HUDEP-2 (cell line): ENCODE results near the gene RHBDL3.
"Not testable (repeated sequence)": the region's sequence is repeated elsewhere in the genome, so short reads cannot be mapped to it uniquely, and the experiment has no call there.

ENCODE experiments used
- DNase-seq, 76 experiments: peaks; one replicate each; lab custom pipeline; 2025; ENCODE audit not compliant: unreplicated experiment in 76 of 76; lab: John Stamatoyannopoulos, UW

The RHBDL3 gene

GRCh38 chr17:32319548-32319905 is 53.9 kb downstream of the RHBDL3 start:
- DNase-seq: peak in 67 of 76 experiments; percentile 14 to 83 (median 58)

- DNase-seq: not testable (repeated sequence)
Observed at GRCh38 chr17:32320080-32320479, 54.4 kb downstream of the RHBDL3 start.

DNA sequence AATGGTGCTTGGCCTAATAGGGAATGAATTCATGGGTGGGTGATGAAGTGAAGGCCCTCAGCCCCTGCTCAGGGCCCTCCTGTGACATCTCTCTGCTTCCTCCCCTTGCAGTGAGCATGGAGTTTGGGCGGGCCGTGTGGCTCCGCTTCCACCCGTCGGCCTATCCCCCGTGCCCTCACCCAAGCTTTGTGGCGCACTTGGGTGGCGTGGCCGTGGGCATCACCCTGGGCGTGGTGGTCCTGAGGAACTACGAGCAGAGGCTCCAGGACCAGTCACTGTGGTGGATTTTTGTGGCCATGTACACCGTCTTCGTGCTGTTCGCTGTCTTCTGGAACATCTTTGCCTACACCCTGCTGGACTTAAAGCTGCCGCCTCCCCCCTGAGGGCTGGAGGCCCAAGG is 55.2 kb downstream of the RHBDL3 start:
- no peak for DNase-seq

DNA sequence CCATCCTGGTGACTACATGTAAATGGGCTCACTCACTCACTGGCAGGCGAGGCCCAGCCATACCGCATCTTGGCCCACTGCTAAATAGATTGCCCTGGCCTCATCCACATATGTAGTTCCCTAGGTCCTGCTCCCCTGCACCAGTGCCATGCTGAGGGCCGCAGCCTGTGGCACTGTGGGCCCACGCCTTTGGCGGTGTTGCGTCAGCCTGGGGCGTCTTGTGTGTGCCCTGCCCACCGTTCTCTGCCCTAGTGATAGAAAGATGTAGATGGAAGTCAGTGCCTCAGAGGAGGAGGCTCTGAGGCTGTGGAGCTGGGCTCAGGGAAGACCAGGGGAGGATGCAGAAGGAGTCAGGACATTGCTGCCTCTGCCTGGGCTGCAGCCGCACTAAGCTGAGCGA is 57.4 kb downstream of the RHBDL3 start:
- no peak for DNase-seq

DNA sequence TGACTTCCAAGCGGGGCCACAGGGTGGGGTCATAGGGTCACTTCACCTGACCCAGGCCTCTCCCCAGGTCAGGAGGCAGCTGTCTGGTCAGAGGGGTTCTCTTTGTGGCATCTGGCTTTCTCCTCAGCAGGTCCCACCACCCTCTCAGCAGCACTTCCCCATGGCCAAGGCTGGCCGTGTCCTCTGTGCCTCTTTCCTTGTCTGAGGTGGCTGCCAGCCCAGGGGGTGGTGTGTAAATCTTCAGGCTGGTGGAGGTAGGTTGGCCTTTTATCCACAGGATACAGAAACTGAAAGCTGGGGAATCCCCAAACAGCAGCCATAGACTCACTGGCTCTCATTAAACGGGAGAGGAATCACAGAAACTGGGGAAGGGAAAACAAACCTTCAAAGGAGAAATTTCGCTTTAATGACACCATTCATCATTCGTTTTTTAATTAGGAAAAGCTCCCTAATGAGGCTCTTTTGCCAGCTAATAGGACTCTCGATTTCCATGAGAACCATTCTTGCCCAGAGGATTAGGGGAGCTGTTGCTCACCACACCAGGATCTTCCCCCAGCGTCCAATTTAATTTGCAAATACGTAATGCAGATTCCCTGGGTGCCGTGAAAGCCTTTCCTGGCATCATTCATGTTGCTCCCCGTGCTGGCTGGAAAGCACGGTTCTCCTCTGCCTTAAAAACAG is 58.3 kb downstream of the RHBDL3 start:
- no peak for DNase-seq

DNA sequence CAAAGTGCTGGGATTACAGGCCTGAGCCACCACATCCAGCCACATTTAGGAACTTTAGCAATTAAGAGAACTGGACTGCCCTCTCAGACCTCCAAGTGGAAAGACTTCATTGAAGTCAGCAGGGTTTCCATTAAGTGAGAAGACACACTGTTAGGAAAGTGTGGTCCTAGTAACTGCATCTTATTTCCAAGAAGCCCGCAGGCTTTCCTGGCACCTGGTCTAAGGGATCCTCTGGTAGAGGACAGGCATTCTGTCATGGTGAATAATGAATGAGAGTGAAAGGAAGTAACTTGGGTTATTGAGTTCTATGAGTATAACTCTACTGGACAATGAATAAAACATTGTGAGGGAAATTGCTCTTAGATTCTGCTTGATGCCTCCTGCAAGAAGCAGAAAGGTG is 62.3 kb downstream of the RHBDL3 start:
- DNase-seq: no peak

DNA sequence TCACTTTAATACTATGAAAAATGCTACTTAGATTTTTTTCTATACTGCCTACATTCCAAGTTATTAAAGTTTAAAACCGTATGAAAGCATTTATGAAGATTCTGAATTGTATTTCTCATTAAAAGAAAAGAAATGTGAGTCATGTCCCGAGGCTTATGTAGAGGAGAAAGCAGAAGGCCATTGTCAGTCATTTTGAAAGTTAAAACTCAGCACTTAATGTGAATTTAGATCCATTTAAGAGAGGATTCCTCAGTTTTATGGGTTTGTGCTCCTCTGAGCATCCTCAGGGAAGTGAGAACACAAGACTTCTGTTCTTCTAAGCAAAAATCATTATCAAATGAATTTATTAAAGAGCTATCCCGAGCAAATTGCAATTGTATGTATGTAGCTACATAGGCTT is 64.5 kb downstream of the RHBDL3 start:
- no peak for DNase-seq

DNA sequence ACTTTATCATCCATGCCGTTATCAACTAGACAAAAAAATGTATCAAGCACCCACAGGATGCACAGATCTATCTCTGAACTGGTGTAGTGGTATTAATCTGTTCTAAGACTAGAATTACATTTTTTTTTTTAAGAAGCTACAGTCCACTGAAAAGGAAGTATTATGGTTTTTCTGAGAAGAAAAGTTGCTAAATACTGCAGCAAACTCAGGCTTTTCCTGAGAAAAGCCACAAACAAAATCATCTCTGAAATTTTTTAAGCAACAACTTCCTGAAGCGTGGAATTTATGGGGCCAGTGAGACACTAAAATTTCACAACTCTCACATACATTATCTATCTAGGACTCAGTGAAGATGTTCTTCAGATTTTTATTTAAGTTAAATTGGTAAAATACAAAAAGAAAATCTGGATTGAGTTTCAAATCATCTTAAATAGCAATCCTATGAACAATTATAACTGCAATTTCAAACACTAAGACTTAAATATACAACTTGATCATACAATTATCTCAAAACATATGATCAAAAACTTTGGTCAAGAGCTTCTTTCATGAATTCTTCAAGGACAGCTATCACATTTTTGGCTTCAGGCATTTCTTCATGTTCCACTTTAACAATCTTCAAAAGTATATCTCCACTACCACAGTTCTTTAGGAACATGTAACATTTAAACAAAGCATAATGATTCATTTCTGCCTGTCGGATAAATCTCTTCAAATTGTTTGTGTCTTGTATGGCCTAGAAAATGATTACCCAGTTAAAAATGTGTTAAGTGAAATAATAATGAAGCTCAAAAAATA is 65.8 kb downstream of the RHBDL3 start:
- no peak for DNase-seq

GRCh38 chr17:32333187-32333586 is 67.6 kb downstream of the RHBDL3 start:
- DNase-seq: no peak

GRCh38 chr17:32335046-32335445 is 69.4 kb downstream of the RHBDL3 start:
- no peak for DNase-seq

GRCh38 chr17:32335687-32336086 is 70.1 kb downstream of the RHBDL3 start:
- no peak for DNase-seq

- DNase-seq: peak in 43 of 76 experiments; percentile 13 to 60 (median 35)
Observed at GRCh38 chr17:32341141-32341856, 75.7 kb downstream of the RHBDL3 start.

DNA sequence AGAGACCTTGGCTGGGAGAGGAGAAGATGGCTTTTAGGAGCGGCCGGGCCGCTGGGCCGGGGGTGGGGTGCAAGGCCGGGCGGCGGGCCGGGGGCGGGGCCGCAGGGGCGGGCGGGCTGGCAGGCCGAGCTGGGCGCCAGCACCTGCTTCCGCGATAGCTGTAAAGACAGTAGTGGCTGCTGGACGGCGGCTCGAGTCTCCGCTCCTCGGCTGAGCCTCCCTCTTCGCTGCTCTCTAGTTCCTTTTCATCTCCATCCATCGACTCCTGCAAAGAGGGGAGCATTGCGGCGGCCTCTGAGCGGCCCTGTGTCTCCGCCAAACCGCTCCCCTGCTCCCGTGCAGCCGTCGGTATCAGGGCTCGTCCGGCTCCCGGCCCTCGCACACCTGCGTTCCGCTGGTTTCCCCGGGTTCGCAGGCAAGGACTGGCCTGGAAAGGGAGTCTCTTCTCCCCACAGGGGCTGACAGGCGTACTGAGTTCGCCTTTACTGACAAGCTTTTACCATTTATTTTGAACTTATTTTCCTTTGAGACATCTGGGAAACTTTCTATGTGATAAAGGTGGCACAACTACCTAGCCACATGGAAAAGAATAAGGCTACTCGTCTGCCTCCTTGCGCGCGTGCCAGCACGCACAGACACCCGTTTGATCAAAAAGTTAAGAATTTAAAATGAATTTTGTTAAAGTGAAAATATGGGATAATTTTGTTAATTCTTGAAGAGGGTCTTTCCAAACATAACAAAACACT is 76.4 kb downstream of the RHBDL3 start, which contains the start of gene C17orf75:
Gene C17orf75 (minus strand): TSS at position 317 of the 746 bp plus-strand sequence. CDS start 34 bp downstream, at position 283.
- peak in 71 of 76 experiments; percentile 27 to 83 (median 68) for DNase-seq

DNA sequence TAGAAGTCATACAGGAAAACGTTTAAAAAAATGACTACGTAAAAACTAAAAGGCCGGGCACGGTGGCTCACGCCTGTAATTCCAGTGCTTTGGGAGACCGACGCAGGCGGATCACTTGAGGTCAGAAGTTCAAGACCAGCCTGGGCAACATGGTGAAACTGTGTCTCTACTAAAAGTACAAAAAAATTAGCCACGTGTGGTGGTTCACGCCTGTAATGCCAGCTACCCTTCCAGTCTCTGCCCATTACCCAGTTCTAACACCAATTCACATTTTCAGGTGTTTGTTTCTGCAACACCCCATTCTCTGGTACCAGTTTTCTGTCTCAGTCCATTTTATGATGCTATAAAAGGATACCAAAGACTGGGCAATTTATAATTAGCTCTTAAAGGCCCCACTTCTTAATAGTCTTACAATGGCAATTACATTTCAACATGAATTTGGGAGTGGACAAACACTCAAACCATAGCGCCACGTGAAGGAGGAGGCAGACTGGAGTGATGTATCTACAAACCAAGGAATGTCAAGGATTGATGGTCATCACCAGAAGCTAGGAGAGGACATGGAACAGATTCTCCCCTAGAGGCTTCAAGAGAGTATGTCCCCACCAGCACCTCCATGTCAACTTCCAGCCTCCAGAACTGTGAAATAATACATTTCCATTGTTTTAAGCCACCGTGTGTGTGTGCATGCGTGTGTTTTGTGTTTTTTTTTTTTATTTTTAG is 77.1 kb downstream of the RHBDL3 start:
- peak in 1 of 76 experiments; percentile 10 for DNase-seq

DNA sequence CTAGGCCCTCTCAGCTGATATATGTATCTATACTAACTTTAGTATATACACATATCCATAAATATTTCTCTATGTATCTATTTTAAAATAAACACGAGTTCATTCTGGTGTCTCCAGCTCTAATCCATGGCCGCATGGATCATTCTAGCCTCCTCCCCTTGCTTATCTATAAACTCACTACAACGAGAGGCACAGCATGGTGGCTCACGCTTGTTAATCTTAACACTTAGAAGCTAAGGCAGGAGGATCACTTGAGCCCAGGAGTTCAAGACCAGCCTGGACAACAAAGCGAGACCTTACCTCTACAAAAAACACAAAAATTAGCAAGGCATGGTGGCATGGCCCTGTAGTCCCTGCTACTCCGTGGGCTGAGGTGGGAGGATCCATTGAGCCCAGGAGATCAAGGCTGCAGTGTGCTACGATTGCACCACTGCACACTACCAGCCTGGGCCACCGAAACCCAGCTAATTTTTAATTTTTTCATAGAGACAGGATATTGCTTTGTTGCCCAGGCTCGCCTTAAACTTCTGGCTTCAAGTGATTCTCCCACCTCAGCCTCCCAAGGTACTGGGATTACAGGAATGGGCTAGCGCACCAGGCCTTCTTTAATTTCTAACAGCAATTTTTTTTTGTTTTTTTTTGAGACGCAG is 80.4 kb downstream of the RHBDL3 start:
- DNase-seq: peak in 11 of 76 experiments; percentile 5 to 29 (median 15)

GRCh38 chr17:32348483-32348800 is 82.8 kb downstream of the RHBDL3 start:
- DNase-seq: peak in 42 of 76 experiments; percentile 27 to 87 (median 58)

DNA sequence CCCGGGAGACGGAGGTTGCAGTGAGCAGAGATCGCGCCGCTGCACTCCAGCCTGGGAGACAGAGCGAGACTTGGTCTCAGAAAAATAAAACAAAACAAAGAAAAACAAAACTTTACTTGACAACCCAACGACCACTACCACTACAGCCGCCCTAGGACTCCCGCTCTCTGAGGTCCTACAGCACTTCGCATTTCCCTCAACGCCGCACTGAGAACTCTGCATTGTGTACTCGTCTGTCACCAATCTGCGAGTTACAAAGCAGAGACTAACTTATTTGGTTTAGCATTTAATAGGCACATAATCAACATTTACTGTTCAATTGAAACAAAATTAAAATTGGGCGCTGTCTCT is 83.8 kb downstream of the RHBDL3 start:
- DNase-seq: peak in 8 of 76 experiments; percentile 25 to 57 (median 48)

GRCh38 chr17:32349854-32350665 is 84.4 kb downstream of the RHBDL3 start, which contains the start of gene ZNF207:
TSS of gene ZNF207 (plus strand) at chr17:32350157. CDS start at chr17:32350286, 129 bp downstream.
- peak in 75 of 76 experiments; percentile 33 to 95 (median 91) for DNase-seq
